HEK293 (cell line): Measurements from ENCODE around the gene KIF1A.

Source experiments
- CTCF ChIA-PET: fragments of 350-600 bp; formaldehyde crosslinking; extraction: SDS; loops from one replicate; lab custom pipeline; 2021; ENCODE audit warnings: antibody characterized with exemption; lab: Yijun Ruan, JAX
- POLR2A ChIA-PET: fragments of 300-600 bp; formaldehyde crosslinking; extraction: SDS; loops from one replicate; lab custom pipeline; 2020; ENCODE audit warnings: antibody characterized with exemption, inconsistent platforms; lab: Yijun Ruan, JAX
- H3K27ac ChIP-seq: fragments of 200-500 bp; sonication (Bioruptor generic); 2 replicates; pipeline ENCODE4 v1.5.1; 2014; ENCODE audit warnings: low read depth, low read length, control low read depth, inconsistent platforms; ENCODE audit errors: extremely low read depth
- H3K36me3 ChIP-seq, 2 experiments: fragments of 200-500 bp in 1 of 2; sonication (Bioruptor generic) in 1 of 2; 1 replicate in 1 of 2; 2 replicates in 1 of 2; pipeline ENCODE4 v1.5.1; 2014 to 2017; ENCODE audit warnings: inconsistent platforms in 2 of 2, low read length in 2 of 2; ENCODE audit not compliant: control insufficient read depth in 2 of 2, insufficient read depth in 1 of 2
- H3K4me1 ChIP-seq: fragments of 200-500 bp; sonication (Bioruptor generic); 2 replicates; pipeline ENCODE4 v1.5.1; 2014; ENCODE audit warnings: mild to moderate bottlenecking, low read length, inconsistent platforms; ENCODE audit not compliant: control insufficient read depth, insufficient read depth
- H3K4me3 ChIP-seq: 2 replicates; pipeline ENCODE4 v1.5.1; 2011; ENCODE audit warnings: low read depth, mild to moderate bottlenecking, control low read depth, low read length, moderate library complexity
- H3K9me3 ChIP-seq: fragments of 200-500 bp; sonication (Bioruptor generic); 2 replicates; pipeline ENCODE4 v1.5.1; 2014; ENCODE audit warnings: low read depth, low read length, inconsistent platforms; ENCODE audit not compliant: control insufficient read depth, insufficient read depth
- GFI1B ChIP-seq: fragments of 450-650 bp; formaldehyde crosslinking; IDR thresholded peaks from 2 replicates; pipeline ENCODE4 v1.5.1; 2016; ENCODE audit warnings: missing biosample characterization, missing genetic modification characterization
- KLF8 ChIP-seq: fragments of 450-650 bp; formaldehyde crosslinking; IDR thresholded peaks from 2 replicates; pipeline ENCODE4 v1.5.1; 2016; ENCODE audit warnings: missing biosample characterization, missing genetic modification characterization
- OSR2 ChIP-seq: fragments of 450-650 bp; formaldehyde crosslinking; IDR thresholded peaks from 2 replicates; pipeline ENCODE4 v1.5.1; 2016; ENCODE audit warnings: missing biosample characterization, missing genetic modification characterization
- PRDM1 ChIP-seq: fragments of 450-650 bp; formaldehyde crosslinking; IDR thresholded peaks from 2 replicates; pipeline ENCODE4; 2016; ENCODE audit warnings: missing biosample characterization, missing genetic modification characterization
- TCF7L2 ChIP-seq: IDR thresholded peaks from 2 replicates; pipeline ENCODE4 v1.6.1; 2011; ENCODE audit warnings: low read depth, mild to moderate bottlenecking, inconsistent platforms, low read length, moderate library complexity, borderline replicate concordance
- ZBTB1 ChIP-seq: fragments of 450-650 bp; formaldehyde crosslinking; IDR thresholded peaks from 2 replicates; pipeline ENCODE4 v1.5.1; 2016; ENCODE audit warnings: missing biosample characterization, missing genetic modification characterization
- ZNF140 ChIP-seq: fragments of 450-650 bp; formaldehyde crosslinking; IDR thresholded peaks from 2 replicates; pipeline ENCODE4 v1.5.1; 2016; ENCODE audit warnings: missing biosample characterization, missing genetic modification characterization
- ZNF155 ChIP-seq: fragments of 450-650 bp; formaldehyde crosslinking; IDR thresholded peaks from 2 replicates; pipeline ENCODE4 v1.5.1; 2016; ENCODE audit warnings: missing biosample characterization, missing genetic modification characterization
- ZNF23 ChIP-seq: fragments of 450-650 bp; formaldehyde crosslinking; IDR thresholded peaks from 2 replicates; pipeline ENCODE4 v1.5.1; 2016; ENCODE audit warnings: missing biosample characterization, missing genetic modification characterization, borderline replicate concordance
- ZNF473 ChIP-seq: fragments of 450-650 bp; formaldehyde crosslinking; IDR thresholded peaks from 2 replicates; pipeline ENCODE4 v1.5.1; 2017; ENCODE audit warnings: missing biosample characterization, missing genetic modification characterization
- ZNF561 ChIP-seq: fragments of 450-650 bp; IDR thresholded peaks from 2 replicates; pipeline ENCODE4 v1.5.1; 2018; ENCODE audit warnings: missing biosample characterization, missing genetic modification characterization, borderline replicate concordance
- ZNF596 ChIP-seq: fragments of 450-650 bp; IDR thresholded peaks from 2 replicates; pipeline ENCODE4 v1.5.0; 2018; ENCODE audit warnings: missing biosample characterization, mild to moderate bottlenecking, missing genetic modification characterization, moderate library complexity
- ZNF621 ChIP-seq: fragments of 450-650 bp; formaldehyde crosslinking; IDR thresholded peaks from 2 replicates; pipeline ENCODE4 v1.5.1; 2017; ENCODE audit warnings: missing biosample characterization, missing genetic modification characterization
- ZNF626 ChIP-seq: fragments of 450-650 bp; sonication (Bioruptor Pico); formaldehyde crosslinking; IDR thresholded peaks from 2 replicates; pipeline ENCODE4 v1.5.1; 2018; ENCODE audit warnings: missing biosample characterization, missing genetic modification characterization, inconsistent platforms
- ZNF777 ChIP-seq: fragments of 450-650 bp; formaldehyde crosslinking; IDR thresholded peaks from 2 replicates; pipeline ENCODE4 v1.5.1; 2017; ENCODE audit warnings: missing biosample characterization, missing genetic modification characterization, borderline replicate concordance
- ZSCAN23 ChIP-seq: fragments of 450-650 bp; formaldehyde crosslinking; IDR thresholded peaks from 2 replicates; pipeline ENCODE4 v1.5.1; 2016; ENCODE audit warnings: missing biosample characterization, missing genetic modification characterization
- TF ChIP-seq, protein P1 (sequence below): fragments of 450-650 bp; formaldehyde crosslinking; IDR thresholded peaks from 2 replicates; pipeline ENCODE4 v1.5.1; 2016; ENCODE audit warnings: missing biosample characterization, missing genetic modification characterization
- TF ChIP-seq, protein P2 (sequence below): fragments of 450-650 bp; formaldehyde crosslinking; IDR thresholded peaks from 2 replicates; pipeline ENCODE4 v1.5.1; 2017; ENCODE audit warnings: missing biosample characterization, missing genetic modification characterization
- TF ChIP-seq, protein P3 (sequence below): fragments of 450-650 bp; formaldehyde crosslinking; IDR thresholded peaks from 2 replicates; pipeline ENCODE4 v1.5.1; 2016; ENCODE audit warnings: missing biosample characterization, missing genetic modification characterization
- TF ChIP-seq, protein P4 (sequence below): fragments of 450-650 bp; formaldehyde crosslinking; IDR thresholded peaks from 2 replicates; pipeline ENCODE4 v1.5.1; 2016; ENCODE audit warnings: missing biosample characterization, missing genetic modification characterization, low read depth

The KIF1A gene

DNA sequence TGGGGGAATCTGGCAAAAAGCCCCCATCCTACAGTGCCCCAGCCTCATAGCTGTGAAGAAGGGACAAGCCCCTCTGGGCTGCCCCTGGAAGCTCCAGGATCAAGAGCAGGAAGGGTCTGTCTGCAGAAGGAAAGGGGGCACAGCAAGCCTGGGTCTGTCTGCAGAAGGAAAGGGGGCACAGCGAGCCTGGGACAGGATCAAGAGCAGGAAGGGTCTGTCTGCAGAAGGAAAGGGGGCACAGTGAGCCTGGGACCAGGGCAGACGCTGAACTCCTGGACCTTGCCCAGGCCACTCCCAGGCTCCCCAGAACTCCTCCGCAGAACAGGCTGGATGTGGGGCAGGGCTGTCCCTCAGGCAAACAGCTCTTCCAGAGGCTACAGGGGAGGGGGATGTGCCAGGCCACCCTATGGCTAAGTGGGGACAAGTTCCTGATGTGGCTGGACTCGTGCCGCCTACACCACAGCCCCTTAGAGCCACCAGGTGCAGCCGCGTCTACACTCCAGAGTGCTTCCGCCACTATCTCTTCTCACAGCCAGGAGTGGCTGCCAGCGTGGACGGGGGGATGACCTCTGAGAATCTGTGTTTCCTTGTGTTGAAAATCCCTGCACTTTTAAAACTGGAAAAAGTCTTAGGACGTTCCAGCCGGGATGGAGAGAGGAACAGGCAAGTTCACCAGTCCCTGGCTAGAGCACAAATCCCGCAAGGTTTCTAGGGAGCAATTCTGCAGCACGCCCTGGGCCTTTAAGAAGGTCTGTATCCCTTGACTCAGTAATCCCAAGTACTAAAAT lies 20.8 kb downstream of the KIF1A start:
- ChIA-PET CTCF (interaction anchor here (1.3 kb wide), 1 partner anchor 51 kb away, joined by 3 read pairs; no protein-coding TSS in a partner anchor), POLR2A (interaction anchor here (1.3 kb wide), 1 partner anchor 21 kb away, joined by 3 read pairs; the partner anchor contains the start of gene KIF1A)
- TF ChIP-seq, protein P1, sequence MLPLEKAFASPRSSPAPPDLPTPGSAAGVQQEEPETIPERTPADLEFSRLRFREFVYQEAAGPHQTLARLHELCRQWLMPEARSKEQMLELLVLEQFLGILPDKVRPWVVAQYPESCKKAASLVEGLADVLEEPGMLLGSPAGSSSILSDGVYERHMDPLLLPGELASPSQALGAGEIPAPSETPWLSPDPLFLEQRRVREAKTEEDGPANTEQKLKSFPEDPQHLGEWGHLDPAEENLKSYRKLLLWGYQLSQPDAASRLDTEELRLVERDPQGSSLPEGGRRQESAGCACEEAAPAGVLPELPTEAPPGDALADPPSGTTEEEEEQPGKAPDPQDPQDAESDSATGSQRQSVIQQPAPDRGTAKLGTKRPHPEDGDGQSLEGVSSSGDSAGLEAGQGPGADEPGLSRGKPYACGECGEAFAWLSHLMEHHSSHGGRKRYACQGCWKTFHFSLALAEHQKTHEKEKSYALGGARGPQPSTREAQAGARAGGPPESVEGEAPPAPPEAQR (tag by site-specific recombination), result no peak
- TF ChIP-seq PRDM1 (tag by site-specific recombination) (no peak), ZBTB1 (tag by site-specific recombination) (no peak), GFI1B (tag by site-specific recombination) (no peak), TCF7L2 (no peak), KLF8 (tag by site-specific recombination) (no peak), ZNF561 (tag by site-specific recombination) (no peak), OSR2 (tag by site-specific recombination) (no peak)
- TF ChIP-seq, protein P2, sequence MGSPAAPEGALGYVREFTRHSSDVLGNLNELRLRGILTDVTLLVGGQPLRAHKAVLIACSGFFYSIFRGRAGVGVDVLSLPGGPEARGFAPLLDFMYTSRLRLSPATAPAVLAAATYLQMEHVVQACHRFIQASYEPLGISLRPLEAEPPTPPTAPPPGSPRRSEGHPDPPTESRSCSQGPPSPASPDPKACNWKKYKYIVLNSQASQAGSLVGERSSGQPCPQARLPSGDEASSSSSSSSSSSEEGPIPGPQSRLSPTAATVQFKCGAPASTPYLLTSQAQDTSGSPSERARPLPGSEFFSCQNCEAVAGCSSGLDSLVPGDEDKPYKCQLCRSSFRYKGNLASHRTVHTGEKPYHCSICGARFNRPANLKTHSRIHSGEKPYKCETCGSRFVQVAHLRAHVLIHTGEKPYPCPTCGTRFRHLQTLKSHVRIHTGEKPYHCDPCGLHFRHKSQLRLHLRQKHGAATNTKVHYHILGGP (tag by site-specific recombination), result no peak
- H3K36me3 ChIP-seq, result peaks cover 0 to 27% of the 10 kb centered on the region in 2 experiments; a peak in 2 of 3 replicates
- H3K4me3 ChIP-seq, result no peak overlapping the region
- no peaks in the 10 kb centered on the region for H3K4me1 ChIP-seq
- no peak overlapping the region for H3K27ac ChIP-seq
- H3K9me3 ChIP-seq, result 0 out of 2 replicates have a peak, but pooled peaks cover 2% of the 10 kb centered on the region

DNA sequence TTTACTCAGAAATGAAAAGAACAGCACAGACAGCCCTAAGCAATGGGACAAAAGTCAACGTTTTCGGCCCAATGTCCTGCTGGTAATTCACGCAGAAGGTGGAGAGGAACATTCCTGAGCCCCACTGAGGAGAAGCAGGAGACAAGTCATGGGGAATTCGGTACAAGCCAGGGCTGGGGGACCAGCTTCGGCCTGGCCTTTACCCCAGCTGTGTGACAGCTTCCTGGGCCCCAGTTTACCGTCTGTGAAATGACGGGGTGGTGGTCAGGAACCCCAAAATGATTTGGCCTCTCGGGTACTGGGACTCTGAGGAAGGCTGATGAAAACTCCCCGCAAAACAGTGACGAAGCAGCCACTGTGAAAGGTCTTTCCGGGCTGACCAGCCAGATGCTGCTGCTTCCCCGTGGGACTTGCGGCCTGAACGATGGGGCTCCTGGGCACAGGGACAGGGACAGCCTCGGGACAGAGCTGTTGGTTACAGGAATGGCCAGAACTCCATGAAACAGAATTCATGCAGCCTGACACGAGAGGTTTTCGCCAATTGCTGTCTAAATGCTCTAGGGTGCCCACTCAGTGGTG lies 21.6 kb downstream of the KIF1A start:
- Histone ChIP-seq H3K27ac (no peak overlapping the region), H3K4me1 (no peaks in the 10 kb centered on the region), H3K4me3 (no peak overlapping the region), H3K36me3 (peaks cover 0 to 27% of the 10 kb centered on the region in 2 experiments; a peak in 2 of 3 replicates), H3K9me3 (0 out of 2 replicates have a peak, but pooled peaks cover 2% of the 10 kb centered on the region)
- ChIA-PET POLR2A (no interaction called here), CTCF (no interaction called here)
- no peak for TF ChIP-seq ZNF621 (tag by site-specific recombination)
- no peak for TF ChIP-seq ZNF626 (tag by site-specific recombination)
- no peak for TF ChIP-seq ZNF155 (tag by site-specific recombination)
- TF ChIP-seq ZNF23 (tag by site-specific recombination), result no peak
- TF ChIP-seq ZNF473 (tag by site-specific recombination), result no peak
- TF ChIP-seq, protein P3, sequence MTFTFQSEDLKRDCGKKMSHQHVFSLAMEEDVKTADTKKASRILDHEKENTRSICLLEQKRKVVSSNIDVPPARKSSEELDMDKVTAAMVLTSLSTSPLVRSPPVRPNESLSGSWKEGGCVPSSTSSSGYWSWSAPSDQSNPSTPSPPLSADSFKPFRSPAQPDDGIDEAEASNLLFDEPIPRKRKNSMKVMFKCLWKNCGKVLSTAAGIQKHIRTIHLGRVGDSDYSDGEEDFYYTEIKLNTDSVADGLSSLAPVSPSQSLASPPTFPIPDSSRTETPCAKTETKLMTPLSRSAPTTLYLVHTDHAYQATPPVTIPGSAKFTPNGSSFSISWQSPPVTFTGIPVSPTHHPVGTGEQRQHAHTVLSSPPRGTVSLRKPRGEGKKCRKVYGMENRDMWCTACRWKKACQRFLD (tag by site-specific recombination), result no peak
- no peak for TF ChIP-seq ZBTB1 (tag by site-specific recombination)
- TF ChIP-seq ZSCAN23 (tag by site-specific recombination), result no peak

DNA sequence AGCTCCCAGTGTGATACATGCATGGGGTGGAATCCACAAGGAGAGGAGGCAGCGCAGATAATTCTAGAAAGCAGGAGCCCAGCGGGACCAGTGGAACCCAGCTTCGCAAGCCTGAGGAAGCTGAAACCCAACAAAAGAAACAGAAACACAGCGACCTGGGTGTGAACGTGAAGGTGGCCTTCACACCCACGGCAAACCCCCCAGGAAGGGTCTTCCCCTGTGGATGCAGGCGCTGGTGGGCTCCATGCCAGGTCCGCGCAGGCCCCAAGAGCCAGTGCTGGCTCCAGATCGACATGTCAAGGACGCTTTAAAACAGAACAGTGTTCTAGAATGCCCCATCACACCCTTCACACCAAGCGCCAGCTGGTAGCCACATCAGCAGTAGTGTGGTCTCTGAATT lies 22.1 kb downstream of the KIF1A start:
- ChIA-PET CTCF (no interaction called here), POLR2A (no interaction called here)
- Histone ChIP-seq H3K4me3 (no peak overlapping the region), H3K27ac (no peak overlapping the region), H3K4me1 (no peaks in the 10 kb centered on the region), H3K36me3 (peaks cover 0 to 27% of the 10 kb centered on the region in 2 experiments; a peak in 2 of 3 replicates), H3K9me3 (0 out of 2 replicates have a peak, but pooled peaks cover 2% of the 10 kb centered on the region)
- TF ChIP-seq ZNF596 (no peak), ZNF777 (tag by site-specific recombination) (no peak), ZNF140 (tag by site-specific recombination) (no peak)
- TF ChIP-seq, protein P4, sequence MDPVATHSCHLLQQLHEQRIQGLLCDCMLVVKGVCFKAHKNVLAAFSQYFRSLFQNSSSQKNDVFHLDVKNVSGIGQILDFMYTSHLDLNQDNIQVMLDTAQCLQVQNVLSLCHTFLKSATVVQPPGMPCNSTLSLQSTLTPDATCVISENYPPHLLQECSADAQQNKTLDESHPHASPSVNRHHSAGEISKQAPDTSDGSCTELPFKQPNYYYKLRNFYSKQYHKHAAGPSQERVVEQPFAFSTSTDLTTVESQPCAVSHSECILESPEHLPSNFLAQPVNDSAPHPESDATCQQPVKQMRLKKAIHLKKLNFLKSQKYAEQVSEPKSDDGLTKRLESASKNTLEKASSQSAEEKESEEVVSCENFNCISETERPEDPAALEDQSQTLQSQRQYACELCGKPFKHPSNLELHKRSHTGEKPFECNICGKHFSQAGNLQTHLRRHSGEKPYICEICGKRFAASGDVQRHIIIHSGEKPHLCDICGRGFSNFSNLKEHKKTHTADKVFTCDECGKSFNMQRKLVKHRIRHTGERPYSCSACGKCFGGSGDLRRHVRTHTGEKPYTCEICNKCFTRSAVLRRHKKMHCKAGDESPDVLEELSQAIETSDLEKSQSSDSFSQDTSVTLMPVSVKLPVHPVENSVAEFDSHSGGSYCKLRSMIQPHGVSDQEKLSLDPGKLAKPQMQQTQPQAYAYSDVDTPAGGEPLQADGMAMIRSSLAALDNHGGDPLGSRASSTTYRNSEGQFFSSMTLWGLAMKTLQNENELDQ, result no peak
- TF ChIP-seq, protein P1 (tag by site-specific recombination), result no peak
